Adrenal gland (tissue), 5 donors: ENCODE measurements around the gene TMPRSS3.

Experiments used
- POLR2A ChIP-seq, 2 donors: fragments of 450-650 bp; IDR thresholded peaks; one replicate each; pipeline ENCODE4 v1.6.1; 2017; ENCODE audit warnings: antibody characterized with exemption in 2 of 2, mild to moderate bottlenecking in 2 of 2, moderate library complexity in 1 of 2
- TF ChIP-seq, protein P1 (sequence below), 6 experiments: fragments of 450-650 bp in 4 of 6; fragments of 200-600 bp in 2 of 6; sonication (generic) in 1 of 6; IDR thresholded peaks; 1 replicate in 5 of 6; 2 replicates in 1 of 6; pipeline versions ENCODE4 v1.5.1 to v1.8.0; 2016 to 2021; ENCODE audit warnings: antibody characterized with exemption in 6 of 6, mild to moderate bottlenecking in 2 of 6, moderate library complexity in 1 of 6
- donor health status: DM: no; HTN: no; CAD: no.

DNA sequence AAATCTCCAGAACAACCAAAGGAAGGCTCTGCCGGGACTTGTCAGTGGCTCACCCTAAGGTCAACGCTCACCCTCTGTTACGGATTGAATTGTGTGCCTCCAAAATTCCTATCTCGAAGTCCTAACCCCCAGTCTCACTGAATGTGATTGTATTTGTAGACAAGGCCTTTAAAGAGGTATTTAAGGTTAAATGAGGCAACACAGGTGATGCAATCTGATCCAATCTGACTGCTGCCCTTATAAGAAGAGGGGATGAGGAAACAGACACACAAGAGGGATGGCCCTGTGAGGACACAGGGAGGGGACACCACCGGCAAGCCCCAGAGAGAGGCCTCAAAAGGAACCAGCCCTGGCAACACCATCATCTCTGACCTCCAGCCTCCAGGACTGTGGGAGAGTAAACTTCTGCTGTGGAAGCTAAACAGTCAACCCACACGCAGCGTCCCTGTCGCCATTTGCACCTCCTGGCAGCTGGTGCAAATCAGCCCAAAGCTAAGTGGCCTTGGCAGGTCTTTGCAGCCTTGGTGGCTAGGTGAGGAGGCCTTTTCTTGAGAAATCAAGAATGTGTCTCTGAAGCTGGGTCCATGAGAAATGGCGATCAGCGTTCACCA, 32.1 kb upstream of the TMPRSS3 start:
- TF ChIP-seq, protein P1, sequence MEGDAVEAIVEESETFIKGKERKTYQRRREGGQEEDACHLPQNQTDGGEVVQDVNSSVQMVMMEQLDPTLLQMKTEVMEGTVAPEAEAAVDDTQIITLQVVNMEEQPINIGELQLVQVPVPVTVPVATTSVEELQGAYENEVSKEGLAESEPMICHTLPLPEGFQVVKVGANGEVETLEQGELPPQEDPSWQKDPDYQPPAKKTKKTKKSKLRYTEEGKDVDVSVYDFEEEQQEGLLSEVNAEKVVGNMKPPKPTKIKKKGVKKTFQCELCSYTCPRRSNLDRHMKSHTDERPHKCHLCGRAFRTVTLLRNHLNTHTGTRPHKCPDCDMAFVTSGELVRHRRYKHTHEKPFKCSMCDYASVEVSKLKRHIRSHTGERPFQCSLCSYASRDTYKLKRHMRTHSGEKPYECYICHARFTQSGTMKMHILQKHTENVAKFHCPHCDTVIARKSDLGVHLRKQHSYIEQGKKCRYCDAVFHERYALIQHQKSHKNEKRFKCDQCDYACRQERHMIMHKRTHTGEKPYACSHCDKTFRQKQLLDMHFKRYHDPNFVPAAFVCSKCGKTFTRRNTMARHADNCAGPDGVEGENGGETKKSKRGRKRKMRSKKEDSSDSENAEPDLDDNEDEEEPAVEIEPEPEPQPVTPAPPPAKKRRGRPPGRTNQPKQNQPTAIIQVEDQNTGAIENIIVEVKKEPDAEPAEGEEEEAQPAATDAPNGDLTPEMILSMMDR (IDR thresholded peaks at IDR 0.05), result no peak
- no peak for TF ChIP-seq POLR2A (IDR thresholded peaks at IDR 0.05)
